HG03175 (cell line): Measurements from ENCODE around the gene SLC26A9.

Experiments
- ATAC-seq: cut with Tn5 transposase; IDR thresholded peaks from one replicate; pipeline ENCODE4 v1.9.1; 2021; ENCODE audit warnings: mild to moderate bottlenecking, moderate library complexity; ENCODE audit not compliant: unreplicated experiment

SLC26A9 gene

GRCh38 chr1:205950280-205950679 lies 7.0 kb upstream of the SLC26A9 start:
- no peak for ATAC-seq

GRCh38 chr1:205949753-205950152 lies 6.5 kb upstream of the SLC26A9 start:
- ATAC-seq = no peak

- ATAC-seq = no peak
Observed at GRCh38 chr1:205948886-205949285, 5.6 kb upstream of the SLC26A9 start.

GRCh38 chr1:205948039-205948438 lies 4.8 kb upstream of the SLC26A9 start:
- ATAC-seq = no peak

GRCh38 chr1:205947024-205947423 lies 3.8 kb upstream of the SLC26A9 start:
- ATAC-seq = no peak

- no peak for ATAC-seq
Observed at GRCh38 chr1:205945069-205945468, 1.8 kb upstream of the SLC26A9 start.

GRCh38 chr1:205944525-205944924 lies 1.3 kb upstream of the SLC26A9 start:
- ATAC-seq = no peak

GRCh38 chr1:205942631-205943159 lies 561 bp downstream of the SLC26A9 start:
- ATAC-seq = no peak

- no peak for ATAC-seq
Observed at GRCh38 chr1:205940710-205941109, 2.5 kb downstream of the SLC26A9 start.

GRCh38 chr1:205939690-205940330 lies 3.4 kb downstream of the SLC26A9 start:
- ATAC-seq = no peak

- ATAC-seq = no peak
Observed at GRCh38 chr1:205938682-205939081, 4.6 kb downstream of the SLC26A9 start.

GRCh38 chr1:205936846-205937586 lies 6.2 kb downstream of the SLC26A9 start:
- no peak for ATAC-seq

GRCh38 chr1:205936311-205936710 lies 6.9 kb downstream of the SLC26A9 start:
- ATAC-seq = no peak

- no peak for ATAC-seq
Observed at GRCh38 chr1:205935869-205936268, 7.4 kb downstream of the SLC26A9 start.

- ATAC-seq = no peak
Observed at GRCh38 chr1:205934788-205935187, 8.5 kb downstream of the SLC26A9 start.

- no peak for ATAC-seq
Observed at GRCh38 chr1:205933671-205934618, 9.3 kb downstream of the SLC26A9 start.

- no peak for ATAC-seq
Observed at GRCh38 chr1:205932776-205933175, 10.5 kb downstream of the SLC26A9 start.

GRCh38 chr1:205930799-205931281 lies 12.4 kb downstream of the SLC26A9 start:
- ATAC-seq = no peak

- ATAC-seq = no peak
Observed at GRCh38 chr1:205930195-205930577, 13.1 kb downstream of the SLC26A9 start.

GRCh38 chr1:205929496-205930194 lies 13.6 kb downstream of the SLC26A9 start:
- no peak for ATAC-seq
